ENCODE measurements around the gene BTN2A1. TPM values are rescaled to one million over a fixed set of nuclear protein-coding genes. Genes with fewer than 3 reads are reported as not detected.

Gene BTN2A1
- total RNA-seq, 4 donors from 2014 or later: 15.3 to 35.8 (median 20.7) TPM

GRCh38 chr6:26475823-26476729, 18.3 kb downstream of the BTN2A1 start:
- TF ChIP-seq EP300 (IDR thresholded peaks at IDR 0.05; ENCODE audit: low read depth) (no peak), POLR2A (IDR thresholded peaks at IDR 0.05) (no peak)
- Histone ChIP-seq H3K27ac (peak overlapping the region; percentile 24 to 96 (median 94)), H3K36me3 (no peaks in the 10 kb centered on the region), H3K9me3 (no peaks in the 10 kb centered on the region), H3K4me1 (peaks cover 5 to 33% (median 15%) of the 10 kb centered on the region in 4 donors), H3K4me3 (no peak overlapping the region), H3K27me3 (no peaks in the 10 kb centered on the region)
- WGBS, 2 donors (ENCODE audit: low coverage in 1 of 2): 83 to 85% methylated on average over 4 to 7 of the region's 7 CpGs
- no peak for DNase-seq
- intact Hi-C loops (cut with DNase I; ENCODE audit: low total_unique reads) (no loop called here), in situ Hi-C loops (cut with MboI; ENCODE audit: low pct_ligation_motif_present in 1 of 4, low pct_unique_long_range_greater_than_20kb in 1 of 4, low sequenced_read_pairs in 3 of 4) (no loop called here)

DNA sequence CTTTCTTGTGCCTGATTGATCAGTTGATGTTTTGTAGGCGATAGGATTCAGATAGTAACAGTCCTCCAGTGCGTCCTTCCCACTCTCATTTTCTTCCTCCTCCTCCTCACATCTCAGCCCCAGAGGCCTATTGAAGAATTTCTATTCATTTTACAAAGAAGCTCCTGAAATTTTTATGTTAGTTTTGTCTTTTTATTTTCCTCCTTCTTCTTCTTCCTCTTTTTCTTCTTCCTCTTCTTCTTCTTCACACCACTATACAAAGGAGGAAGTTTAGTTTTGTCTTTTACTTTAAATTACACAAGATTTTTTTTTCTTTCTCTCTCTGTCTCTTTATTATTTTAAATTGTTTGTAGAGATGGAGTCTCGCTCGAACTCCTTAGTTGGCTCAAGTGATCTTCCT, 19.1 kb downstream of the BTN2A1 start:
- intact Hi-C loops (cut with DNase I; ENCODE audit: low total_unique reads) (no loop called here), in situ Hi-C loops (cut with MboI; ENCODE audit: low pct_ligation_motif_present in 1 of 4, low pct_unique_long_range_greater_than_20kb in 1 of 4, low sequenced_read_pairs in 3 of 4) (no loop called here)
- Histone ChIP-seq H3K9me3 (no peaks in the 10 kb centered on the region), H3K27me3 (no peaks in the 10 kb centered on the region), H3K36me3 (no peaks in the 10 kb centered on the region), H3K4me1 (peaks cover 5 to 33% (median 15%) of the 10 kb centered on the region in 4 donors), H3K27ac (peak overlapping the region; percentile 6 to 96 (median 56)), H3K4me3 (no peak overlapping the region)
- 84 to 93% methylated on average over 4 of the region's 4 CpGs for WGBS, 2 donors (ENCODE audit: low coverage in 1 of 2)
- no peak for TF ChIP-seq POLR2AphosphoS5 (IDR thresholded peaks at IDR 0.05)
- TF ChIP-seq POLR2A (IDR thresholded peaks at IDR 0.05): no peak
- no peak for TF ChIP-seq CTCF (IDR thresholded peaks at IDR 0.05)
- no peak for TF ChIP-seq EP300 (IDR thresholded peaks at IDR 0.05; ENCODE audit: low read depth)
- no peak for DNase-seq

GRCh38 chr6:26477426-26477825, 19.7 kb downstream of the BTN2A1 start:
- peak overlapping the region in 3 of 4 donors; percentile 17 to 96 (median 95) for H3K27ac ChIP-seq
- TF ChIP-seq POLR2AphosphoS5 (IDR thresholded peaks at IDR 0.05) (no peak), CTCF (IDR thresholded peaks at IDR 0.05) (no peak), POLR2A (IDR thresholded peaks at IDR 0.05) (no peak), EP300 (IDR thresholded peaks at IDR 0.05; ENCODE audit: low read depth) (no peak)
- 40 to 57% methylated on average over 1 of the region's 1 CpG for WGBS, 2 donors (ENCODE audit: low coverage in 1 of 2)

GRCh38 chr6:26478100-26478984, 20.6 kb downstream of the BTN2A1 start:
- Histone ChIP-seq H3K27ac (peak overlapping the region in 2 of 4 donors; percentile 95 to 96), H3K4me1 (peaks cover 5 to 30% (median 13%) of the 10 kb centered on the region in 4 donors), H3K4me3 (no peak overlapping the region), H3K9me3 (no peaks in the 10 kb centered on the region), H3K36me3 (no peaks in the 10 kb centered on the region), H3K27me3 (no peaks in the 10 kb centered on the region)
- WGBS, 2 donors (ENCODE audit: low coverage in 1 of 2): 90 to 100% methylated on average over 2 of the region's 2 CpGs
- no peak for TF ChIP-seq CTCF (IDR thresholded peaks at IDR 0.05)
- no peak for DNase-seq
- intact Hi-C loops (cut with DNase I; ENCODE audit: low total_unique reads): no loop called here
- in situ Hi-C loops (cut with MboI; ENCODE audit: low pct_ligation_motif_present in 1 of 4, low pct_unique_long_range_greater_than_20kb in 1 of 4, low sequenced_read_pairs in 3 of 4): no loop called here

More at GRCh38 chr6:26477426-26477825, 19.7 kb downstream of the BTN2A1 start:
- H3K9me3 ChIP-seq: no peaks in the 10 kb centered on the region
- no peaks in the 10 kb centered on the region for H3K36me3 ChIP-seq
- H3K4me1 ChIP-seq: peaks cover 5 to 33% (median 15%) of the 10 kb centered on the region in 4 donors
- no peak for DNase-seq
- no peak overlapping the region for H3K4me3 ChIP-seq
- intact Hi-C loops (cut with DNase I; ENCODE audit: low total_unique reads): no loop called here
- no peaks in the 10 kb centered on the region for H3K27me3 ChIP-seq
- in situ Hi-C loops (cut with MboI; ENCODE audit: low pct_ligation_motif_present in 1 of 4, low pct_unique_long_range_greater_than_20kb in 1 of 4, low sequenced_read_pairs in 3 of 4): no loop called here

Data from transverse colon (tissue), 4 donors.